Measurements from ENCODE around the gene TRRAP. TPM values are rescaled to one million over a fixed set of nuclear protein-coding genes. Genes with fewer than 3 reads are reported as not detected.

TRRAP gene
- total RNA-seq, 1 experiment from 2014 or later = 17.3 TPM

GRCh38 chr7:98974205-98974604 lies 95.9 kb downstream of the TRRAP start:
- in situ Hi-C loops (cut with HindIII; ENCODE audit: low sequenced_read_pairs) = no loop called here
- no peak for DNase-seq (ENCODE audit: low spot score)

- DNase-seq (ENCODE audit: low spot score) = peak; percentile 78
- in situ Hi-C loops (cut with HindIII; ENCODE audit: low sequenced_read_pairs) = no loop called here
These were observed 96.8 kb downstream of the TRRAP start for GRCh38 chr7:98974906-98975816.

- in situ Hi-C loops (cut with HindIII; ENCODE audit: low sequenced_read_pairs) = no loop called here
- no peak for DNase-seq (ENCODE audit: low spot score)
These were observed 98.3 kb downstream of the TRRAP start for GRCh38 chr7:98976396-98977185.

GRCh38 chr7:98978672-98979071 lies 100.3 kb downstream of the TRRAP start:
- in situ Hi-C loops (cut with HindIII; ENCODE audit: low sequenced_read_pairs) = no loop called here

GRCh38 chr7:98981701-98982100 lies 103.4 kb downstream of the TRRAP start:
- in situ Hi-C loops (cut with HindIII; ENCODE audit: low sequenced_read_pairs) = no loop called here
- DNase-seq (ENCODE audit: low spot score) = peak; percentile 87

More at GRCh38 chr7:98978672-98979071, 100.3 kb downstream of the TRRAP start:
- no peak for DNase-seq (ENCODE audit: low spot score)

GRCh38 chr7:98982686-98983085 lies 104.4 kb downstream of the TRRAP start:
- in situ Hi-C loops (cut with HindIII; ENCODE audit: low sequenced_read_pairs) = no loop called here

GRCh38 chr7:98984126-98984525 lies 105.8 kb downstream of the TRRAP start:
- no peak for DNase-seq (ENCODE audit: low spot score)
- in situ Hi-C loops (cut with HindIII; ENCODE audit: low sequenced_read_pairs) = no loop called here

More at GRCh38 chr7:98982686-98983085, 104.4 kb downstream of the TRRAP start:
- DNase-seq (ENCODE audit: low spot score) = no peak

GRCh38 chr7:98985406-98985805 lies 107.1 kb downstream of the TRRAP start:
- in situ Hi-C loops (cut with HindIII; ENCODE audit: low sequenced_read_pairs) = no loop called here

GRCh38 chr7:98985945-98986344 lies 107.6 kb downstream of the TRRAP start:
- in situ Hi-C loops (cut with HindIII; ENCODE audit: low sequenced_read_pairs) = no loop called here
- DNase-seq (ENCODE audit: low spot score) = no peak

More at GRCh38 chr7:98985406-98985805, 107.1 kb downstream of the TRRAP start:
- DNase-seq (ENCODE audit: low spot score) = no peak

- peak; percentile 14 for DNase-seq (ENCODE audit: low spot score)
- in situ Hi-C loops (cut with HindIII; ENCODE audit: low sequenced_read_pairs) = no loop called here
These were observed 110.3 kb downstream of the TRRAP start for GRCh38 chr7:98988641-98989040.

GRCh38 chr7:98990356-98990755 lies 112.0 kb downstream of the TRRAP start:
- DNase-seq (ENCODE audit: low spot score) = no peak
- in situ Hi-C loops (cut with HindIII; ENCODE audit: low sequenced_read_pairs) = no loop called here

- DNase-seq (ENCODE audit: low spot score) = no peak
- in situ Hi-C loops (cut with HindIII; ENCODE audit: low sequenced_read_pairs) = no loop called here
These were observed 112.8 kb downstream of the TRRAP start for GRCh38 chr7:98991141-98991540.

- in situ Hi-C loops (cut with HindIII; ENCODE audit: low sequenced_read_pairs) = no loop called here
These were observed 113.7 kb downstream of the TRRAP start for GRCh38 chr7:98992076-98992475.

GRCh38 chr7:98993024-98993897 lies 114.9 kb downstream of the TRRAP start:
- in situ Hi-C loops (cut with HindIII; ENCODE audit: low sequenced_read_pairs) = no loop called here
- DNase-seq (ENCODE audit: low spot score) = peak; percentile 96

More at GRCh38 chr7:98992076-98992475, 113.7 kb downstream of the TRRAP start:
- DNase-seq (ENCODE audit: low spot score) = no peak

GRCh38 chr7:98994046-98994944 lies 116.0 kb downstream of the TRRAP start:
- in situ Hi-C loops (cut with HindIII; ENCODE audit: low sequenced_read_pairs) = no loop called here
- no peak for DNase-seq (ENCODE audit: low spot score)

- DNase-seq (ENCODE audit: low spot score) = no peak
- in situ Hi-C loops (cut with HindIII; ENCODE audit: low sequenced_read_pairs) = no loop called here
These were observed 116.8 kb downstream of the TRRAP start for GRCh38 chr7:98995111-98995510.

- in situ Hi-C loops (cut with HindIII; ENCODE audit: low sequenced_read_pairs) = no loop called here
- no peak for DNase-seq (ENCODE audit: low spot score)
These were observed 117.3 kb downstream of the TRRAP start for GRCh38 chr7:98995523-98996149.

GRCh38 chr7:98996150-98996552 lies 117.8 kb downstream of the TRRAP start:
- in situ Hi-C loops (cut with HindIII; ENCODE audit: low sequenced_read_pairs) = no loop called here
- no peak for DNase-seq (ENCODE audit: low spot score)

Measured in G401 (cell line).